Memory B cell (primary cell): Measurements from ENCODE around the gene CMIP.

Source experiments
- ATAC-seq: fragments of 150-1000 bp; cut with Tn5 transposase; 2 replicates; pipeline ENCODE4 v1.10.0; 2021; ENCODE audit warnings: low read depth, mild to moderate bottlenecking, moderate library complexity
- DNase-seq, 2 donors: peaks; one replicate each; pipeline ENCODE4 v3.0.0; 2022; ENCODE audit warnings: low spot score in 2 of 2
- H3K27ac Mint-ChIP-seq: one replicate; pipeline ENCODE4 v1.8.0; 2022; ENCODE audit warnings: mild to moderate bottlenecking, moderate library complexity, mixed read lengths
- H3K27me3 Mint-ChIP-seq: one replicate; pipeline ENCODE4 v1.8.0; 2022; ENCODE audit warnings: mixed read lengths
- H3K36me3 Mint-ChIP-seq: one replicate; pipeline ENCODE4 v1.8.0; 2022; ENCODE audit warnings: mild to moderate bottlenecking, mixed read lengths
- H3K4me1 Mint-ChIP-seq: one replicate; pipeline ENCODE4 v1.8.0; 2022; ENCODE audit warnings: mixed read lengths
- H3K4me3 Mint-ChIP-seq: one replicate; pipeline ENCODE4 v1.8.0; 2022; ENCODE audit warnings: mild to moderate bottlenecking, moderate library complexity, mixed read lengths
- H3K9me3 Mint-ChIP-seq: one replicate; pipeline ENCODE4 v1.8.0; 2022; ENCODE audit warnings: mixed read lengths

The CMIP gene

DNA sequence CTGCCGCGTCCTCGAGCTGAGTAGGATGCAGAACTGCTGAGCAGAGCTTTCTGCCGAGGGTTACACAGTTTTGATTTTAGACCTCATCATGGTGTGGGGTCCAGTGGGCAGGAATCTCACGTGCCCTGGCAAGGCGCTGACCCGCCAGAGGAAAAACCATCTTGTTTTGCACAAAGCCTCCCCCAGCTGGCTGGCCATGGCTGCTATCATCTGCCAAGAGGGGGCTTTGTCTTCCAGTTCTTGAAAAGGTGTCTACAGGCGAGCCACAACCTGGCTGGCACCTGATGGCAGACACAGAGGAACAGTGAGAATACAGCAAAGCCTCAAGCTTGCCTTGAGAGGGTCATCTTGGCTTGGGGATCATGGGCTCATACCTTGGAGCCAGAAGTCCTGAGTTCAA is 118.3 kb downstream of the CMIP start:
- DNase-seq (no peak), ATAC-seq (no peak)
- no peak overlapping the region for H3K27ac Mint-ChIP-seq
- no peak overlapping the region for H3K4me3 Mint-ChIP-seq
- H3K9me3 Mint-ChIP-seq: no peaks in the 10 kb centered on the region
- peaks cover 16% of the 10 kb centered on the region for H3K36me3 Mint-ChIP-seq
- peaks cover 21% of the 10 kb centered on the region for H3K4me1 Mint-ChIP-seq
- H3K27me3 Mint-ChIP-seq: no peaks in the 10 kb centered on the region

DNA sequence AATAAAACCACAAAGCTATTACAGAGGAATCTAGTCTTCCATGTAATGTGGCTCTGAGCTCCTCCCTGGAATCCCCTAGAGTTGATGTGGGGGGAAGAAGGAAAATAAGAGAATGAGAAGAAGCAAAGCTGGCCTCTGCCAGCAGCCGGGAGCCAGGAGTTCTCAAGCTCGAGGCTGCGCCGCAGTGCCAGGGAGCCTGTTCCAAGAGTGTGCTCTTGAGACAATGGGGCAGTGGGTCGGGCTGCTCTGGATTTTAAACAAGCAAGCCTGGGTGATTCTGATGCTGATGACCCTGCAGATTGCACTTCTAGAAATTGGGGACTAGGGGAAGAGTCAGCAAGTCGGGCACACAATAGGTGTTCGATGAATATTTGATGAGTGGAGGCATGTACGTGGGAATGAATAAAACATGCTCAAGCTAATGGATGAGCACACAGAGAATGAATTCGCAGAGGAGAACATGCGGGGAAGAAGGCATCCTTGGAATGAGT is 119.9 kb downstream of the CMIP start:
- H3K27me3 Mint-ChIP-seq: no peaks in the 10 kb centered on the region
- peak overlapping the region; percentile 49 for H3K27ac Mint-ChIP-seq
- ATAC-seq (no peak), DNase-seq (no peak)
- H3K9me3 Mint-ChIP-seq: no peaks in the 10 kb centered on the region
- H3K4me1 Mint-ChIP-seq: peaks cover 25% of the 10 kb centered on the region
- peaks cover 15% of the 10 kb centered on the region for H3K36me3 Mint-ChIP-seq
- no peak overlapping the region for H3K4me3 Mint-ChIP-seq

GRCh38 chr16:81565321-81566028 is 120.9 kb downstream of the CMIP start:
- Mint-ChIP-seq H3K9me3 (no peaks in the 10 kb centered on the region), H3K4me3 (no peak overlapping the region), H3K36me3 (peaks cover 15% of the 10 kb centered on the region), H3K27ac (no peak overlapping the region), H3K27me3 (no peaks in the 10 kb centered on the region), H3K4me1 (peaks cover 25% of the 10 kb centered on the region)
- ATAC-seq (no peak), DNase-seq (no peak)

DNA sequence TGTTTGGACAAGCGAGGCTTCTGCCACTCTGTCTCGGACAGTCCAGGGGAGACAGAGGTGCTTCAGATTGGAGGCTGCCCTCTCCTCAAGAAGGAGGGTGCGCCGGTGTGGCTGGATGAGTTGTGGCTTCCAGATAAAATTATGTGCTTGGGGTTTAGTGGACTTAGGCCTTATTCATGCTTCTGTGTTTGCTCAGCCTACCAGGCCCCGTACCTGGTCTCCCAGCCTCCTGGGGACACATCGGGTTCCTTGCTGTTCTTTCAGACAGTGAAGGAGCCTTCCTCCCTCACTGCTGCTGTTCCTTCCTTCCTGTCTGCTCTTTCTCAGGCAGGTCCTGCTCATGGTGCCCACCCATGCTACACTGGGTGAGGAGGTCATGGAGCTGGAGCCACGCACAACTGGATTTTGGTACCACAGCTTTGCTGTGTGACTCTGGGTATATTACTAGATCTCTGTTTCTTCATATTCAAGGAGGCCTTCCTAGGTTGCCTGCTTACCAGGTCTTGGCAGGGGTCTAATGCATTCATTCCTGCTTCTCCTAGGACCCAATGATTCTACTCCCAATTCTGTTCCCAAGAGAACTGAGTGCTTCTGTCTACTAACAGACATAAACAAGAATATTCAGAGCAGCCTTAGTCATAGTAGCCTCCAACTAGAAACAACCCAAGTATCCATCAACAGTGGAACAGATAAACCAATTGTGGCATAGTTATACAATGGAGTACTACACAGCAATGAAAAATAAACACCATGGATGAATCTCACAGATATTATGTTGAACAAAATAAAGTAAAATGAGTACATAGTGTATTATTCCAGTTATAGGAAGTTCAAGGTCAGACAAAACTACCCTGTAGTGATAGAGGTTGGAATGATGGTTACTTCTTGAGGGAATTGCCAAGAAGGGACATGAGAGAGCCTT is 121.7 kb downstream of the CMIP start:
- H3K36me3 Mint-ChIP-seq: peaks cover 15% of the 10 kb centered on the region
- no peaks in the 10 kb centered on the region for H3K9me3 Mint-ChIP-seq
- DNase-seq (no peak), ATAC-seq (no peak)
- peaks cover 22% of the 10 kb centered on the region for H3K4me1 Mint-ChIP-seq
- H3K27ac Mint-ChIP-seq: peak overlapping the region; percentile 69
- H3K4me3 Mint-ChIP-seq: no peak overlapping the region
- no peaks in the 10 kb centered on the region for H3K27me3 Mint-ChIP-seq

- no peak for ATAC-seq
- H3K4me3 Mint-ChIP-seq: no peak overlapping the region
- H3K27ac Mint-ChIP-seq: no peak overlapping the region
- no peak for DNase-seq
- peaks cover 15% of the 10 kb centered on the region for H3K36me3 Mint-ChIP-seq
- H3K27me3 Mint-ChIP-seq: no peaks in the 10 kb centered on the region
- peaks cover 18% of the 10 kb centered on the region for H3K4me1 Mint-ChIP-seq
- H3K9me3 Mint-ChIP-seq: no peaks in the 10 kb centered on the region
Observed at GRCh38 chr16:81567087-81567486, 122.5 kb downstream of the CMIP start.

DNA sequence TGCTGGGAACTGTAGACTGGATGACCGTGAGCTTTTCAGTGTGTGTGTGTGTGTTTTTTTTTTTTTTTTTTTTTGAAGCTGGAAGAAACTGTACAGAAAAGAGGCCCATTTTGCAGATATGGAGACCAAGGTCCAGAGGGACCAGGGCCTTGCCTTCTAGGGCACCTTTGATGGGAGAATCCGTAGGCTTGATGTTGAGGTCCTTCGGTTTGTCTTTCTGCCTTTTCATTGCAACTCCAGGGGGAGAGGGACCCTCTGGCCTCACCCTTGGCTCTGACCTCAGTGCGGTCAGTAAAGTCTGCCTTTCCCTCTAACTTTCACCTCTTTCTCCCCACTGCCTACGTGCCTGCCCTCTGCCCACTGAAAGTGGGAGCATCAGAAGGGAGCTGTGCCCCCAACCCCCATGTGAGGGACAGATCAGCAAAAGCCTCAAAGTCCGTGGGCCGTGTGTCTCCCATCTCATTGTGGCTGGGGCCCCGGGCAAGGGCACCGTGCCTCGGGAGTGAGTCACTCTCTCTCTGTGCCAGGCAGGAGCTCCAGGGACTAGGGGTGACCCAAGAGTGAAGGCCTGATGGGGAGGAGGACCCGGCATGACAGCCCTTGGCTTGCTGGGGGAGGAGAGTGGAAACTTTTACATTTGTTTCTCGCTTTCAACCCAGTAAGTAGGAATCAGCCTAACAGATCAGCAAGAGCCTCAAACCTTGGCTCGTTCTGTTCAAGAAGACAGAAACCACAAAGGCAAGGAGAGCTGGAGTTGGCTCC is 123.6 kb downstream of the CMIP start:
- peaks cover 15% of the 10 kb centered on the region for H3K36me3 Mint-ChIP-seq
- ATAC-seq (no peak), DNase-seq (no peak)
- H3K4me1 Mint-ChIP-seq: peaks cover 22% of the 10 kb centered on the region
- H3K27ac Mint-ChIP-seq: peak overlapping the region; percentile 75
- H3K9me3 Mint-ChIP-seq: no peaks in the 10 kb centered on the region
- no peak overlapping the region for H3K4me3 Mint-ChIP-seq
- H3K27me3 Mint-ChIP-seq: no peaks in the 10 kb centered on the region

GRCh38 chr16:81568749-81569087 is 124.1 kb downstream of the CMIP start:
- H3K27ac Mint-ChIP-seq: peak overlapping the region; percentile 67
- ATAC-seq: no peak
- H3K4me1 Mint-ChIP-seq: peaks cover 22% of the 10 kb centered on the region

DNA sequence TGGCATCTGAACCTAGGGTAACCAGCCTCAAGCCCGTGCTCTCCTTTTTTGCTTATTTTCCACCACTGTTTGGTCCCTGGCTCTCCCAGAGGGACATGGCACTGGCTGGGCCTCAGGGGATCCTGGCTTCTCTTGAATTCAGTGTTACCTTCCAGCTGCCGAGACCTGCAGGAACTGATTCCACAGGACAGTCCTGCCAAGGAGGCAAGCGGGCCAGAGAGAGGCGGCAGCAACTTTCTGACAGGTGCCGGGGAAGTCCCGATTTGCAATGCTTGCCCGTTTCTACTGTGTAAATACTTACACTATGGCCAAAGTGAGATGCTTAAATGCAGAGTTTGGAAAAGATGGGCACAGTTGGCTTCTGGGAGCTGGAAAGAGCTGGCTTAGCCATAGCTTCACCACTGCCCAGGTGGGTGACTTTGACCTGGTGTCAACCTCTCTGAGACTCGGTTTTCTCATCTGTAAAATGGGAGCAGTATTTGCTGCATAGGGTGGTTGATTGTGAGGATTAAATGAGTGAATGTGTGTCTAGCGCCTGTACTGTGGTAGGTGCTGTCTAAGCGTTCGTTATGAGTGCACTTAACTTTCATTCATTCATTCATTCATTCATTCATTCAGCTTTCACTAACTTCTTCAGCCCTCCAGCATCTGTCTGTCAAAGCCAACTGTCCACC is 124.9 kb downstream of the CMIP start:
- Mint-ChIP-seq H3K27ac (peak overlapping the region; percentile 67), H3K27me3 (no peaks in the 10 kb centered on the region), H3K9me3 (no peaks in the 10 kb centered on the region), H3K4me1 (peaks cover 19% of the 10 kb centered on the region), H3K4me3 (no peak overlapping the region), H3K36me3 (peaks cover 13% of the 10 kb centered on the region)
- ATAC-seq (no peak), DNase-seq (no peak)

More at GRCh38 chr16:81568749-81569087, 124.1 kb downstream of the CMIP start:
- peaks cover 15% of the 10 kb centered on the region for H3K36me3 Mint-ChIP-seq
- H3K27me3 Mint-ChIP-seq: no peaks in the 10 kb centered on the region
- no peak for DNase-seq
- no peaks in the 10 kb centered on the region for H3K9me3 Mint-ChIP-seq
- no peak overlapping the region for H3K4me3 Mint-ChIP-seq

DNA sequence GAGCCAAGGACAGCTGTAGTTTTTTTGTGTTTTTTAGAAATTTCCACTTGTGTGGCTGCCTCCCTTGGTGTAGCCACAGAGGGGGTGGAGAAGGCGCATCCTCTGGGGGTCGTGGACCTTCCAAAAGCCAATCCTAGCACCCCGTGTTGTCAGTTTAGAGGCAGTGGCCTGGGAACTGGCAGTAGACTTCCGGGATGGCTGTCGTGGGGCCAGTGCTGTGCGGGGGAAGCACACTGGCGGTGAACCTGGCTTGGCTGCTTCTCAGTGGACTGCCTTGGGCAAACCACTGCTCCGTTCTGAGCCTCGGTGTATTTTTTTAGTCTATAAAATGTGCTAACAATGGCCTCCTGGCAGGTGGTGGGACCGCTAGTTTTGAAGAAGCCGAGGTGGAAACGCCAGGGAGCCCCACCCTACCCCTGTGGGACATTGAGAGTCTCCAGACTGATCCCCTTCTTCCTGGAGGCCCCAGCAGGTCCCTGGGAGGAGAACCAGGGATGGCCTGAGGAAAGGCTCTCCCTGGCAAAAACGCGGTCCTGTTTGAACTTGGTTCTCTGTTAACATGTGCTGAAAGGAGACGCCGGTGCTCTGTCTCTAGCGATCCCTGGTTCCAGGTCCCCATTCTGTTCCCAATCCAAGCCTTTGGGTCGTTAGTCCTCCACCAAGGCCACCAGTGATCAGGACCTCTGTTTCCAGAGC is 125.7 kb downstream of the CMIP start:
- DNase-seq (no peak), ATAC-seq (no peak)
- H3K27me3 Mint-ChIP-seq: no peaks in the 10 kb centered on the region
- peaks cover 16% of the 10 kb centered on the region for H3K4me1 Mint-ChIP-seq
- no peak overlapping the region for H3K4me3 Mint-ChIP-seq
- H3K27ac Mint-ChIP-seq: no peak overlapping the region
- H3K9me3 Mint-ChIP-seq: no peaks in the 10 kb centered on the region
- peaks cover 11% of the 10 kb centered on the region for H3K36me3 Mint-ChIP-seq

DNA sequence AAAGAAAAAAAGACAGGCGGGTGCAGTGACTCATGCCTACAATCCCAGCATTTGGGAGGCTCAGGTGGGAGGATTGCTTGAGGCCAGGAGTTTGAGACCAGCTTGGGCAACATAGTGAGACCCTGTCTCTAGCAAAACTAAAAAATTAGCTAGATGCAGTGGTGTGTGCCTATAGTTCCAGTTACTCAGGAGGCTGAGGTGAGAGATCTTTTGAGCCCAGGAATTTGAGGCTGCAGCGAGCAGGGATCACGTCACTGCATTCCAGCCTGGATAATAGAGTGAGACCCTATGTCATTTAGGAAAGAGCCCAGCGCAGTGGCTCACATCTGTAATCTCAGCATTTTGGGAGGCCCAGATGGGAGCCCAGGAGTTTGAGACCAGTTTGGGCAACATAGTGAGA is 126.6 kb downstream of the CMIP start:
- no peaks in the 10 kb centered on the region for H3K9me3 Mint-ChIP-seq
- ATAC-seq (no peak), DNase-seq (no peak)
- peaks cover 10% of the 10 kb centered on the region for H3K36me3 Mint-ChIP-seq
- no peaks in the 10 kb centered on the region for H3K27me3 Mint-ChIP-seq
- no peak overlapping the region for H3K4me3 Mint-ChIP-seq
- peaks cover 16% of the 10 kb centered on the region for H3K4me1 Mint-ChIP-seq
- H3K27ac Mint-ChIP-seq: no peak overlapping the region

GRCh38 chr16:81571592-81572385 is 127.2 kb downstream of the CMIP start:
- H3K4me1 Mint-ChIP-seq: peaks cover 16% of the 10 kb centered on the region
- DNase-seq: no peak
- H3K9me3 Mint-ChIP-seq: no peaks in the 10 kb centered on the region
- ATAC-seq: no peak
- H3K27ac Mint-ChIP-seq: no peak overlapping the region
- no peak overlapping the region for H3K4me3 Mint-ChIP-seq
- no peaks in the 10 kb centered on the region for H3K27me3 Mint-ChIP-seq
- peaks cover 6% of the 10 kb centered on the region for H3K36me3 Mint-ChIP-seq

DNA sequence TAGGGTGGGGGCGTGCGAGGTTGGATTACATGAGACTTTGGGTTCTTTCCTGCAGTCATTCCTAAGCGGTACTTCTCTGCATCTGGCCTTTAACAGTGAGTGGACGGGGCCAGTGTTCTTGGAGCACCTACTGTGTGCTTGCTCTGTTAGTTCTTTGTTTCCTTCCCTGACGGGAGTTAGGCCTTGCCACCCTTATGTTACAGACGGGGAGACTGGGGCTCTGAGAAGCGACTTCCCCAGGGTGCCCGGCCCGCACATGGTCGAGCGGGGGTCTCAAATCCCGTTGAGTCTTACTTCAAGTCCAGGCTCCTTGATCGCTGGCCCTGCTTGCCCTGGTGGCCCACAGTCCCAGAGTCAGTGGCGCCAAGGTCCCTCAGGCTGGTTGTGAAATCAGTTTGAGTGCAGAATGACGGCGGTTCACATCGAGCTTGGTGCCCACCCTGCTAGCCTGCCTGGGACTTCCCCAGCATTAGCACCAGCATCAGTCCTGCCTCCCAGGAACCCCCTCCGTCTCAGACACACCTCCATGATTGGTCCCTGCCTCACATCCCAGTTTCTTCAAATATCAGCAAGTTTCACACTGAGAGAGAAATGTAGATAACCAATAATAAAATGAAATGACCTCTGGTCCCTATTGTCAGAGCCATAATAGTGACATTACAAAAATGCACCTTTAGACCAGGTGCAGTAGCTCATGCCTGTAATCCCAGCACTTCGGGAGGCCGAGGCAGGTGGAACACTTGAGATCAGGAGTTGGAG is 128.0 kb downstream of the CMIP start:
- no peak overlapping the region for H3K4me3 Mint-ChIP-seq
- peaks cover 15% of the 10 kb centered on the region for H3K4me1 Mint-ChIP-seq
- DNase-seq (no peak), ATAC-seq (no peak)
- no peaks in the 10 kb centered on the region for H3K9me3 Mint-ChIP-seq
- H3K27ac Mint-ChIP-seq: no peak overlapping the region
- no peaks in the 10 kb centered on the region for H3K27me3 Mint-ChIP-seq
- H3K36me3 Mint-ChIP-seq: peaks cover 5% of the 10 kb centered on the region
